ENCODE results near the gene DPP8.

DNA sequence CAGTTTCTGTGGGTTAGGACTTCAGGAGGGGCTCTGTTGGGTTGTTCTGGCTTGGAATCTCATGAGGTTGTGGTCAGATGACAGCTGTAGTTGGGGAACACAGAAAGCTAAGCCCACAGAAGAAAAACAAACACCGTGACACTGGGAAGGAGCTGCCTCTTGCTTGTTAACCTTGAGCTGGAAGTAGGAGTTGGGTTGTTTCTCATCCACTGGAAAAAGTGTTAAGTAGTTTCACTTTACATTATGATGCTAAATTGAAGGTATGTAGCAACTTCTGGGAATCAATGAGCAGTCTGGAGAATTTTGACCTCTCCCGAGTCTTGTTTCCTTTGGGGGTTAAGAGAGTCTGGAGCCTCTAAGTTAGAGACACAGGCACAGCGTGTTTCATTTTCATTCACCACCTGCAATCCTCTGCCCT, 33.2 kb upstream of the DPP8 start:
- TF ChIP-seq, protein P1, sequence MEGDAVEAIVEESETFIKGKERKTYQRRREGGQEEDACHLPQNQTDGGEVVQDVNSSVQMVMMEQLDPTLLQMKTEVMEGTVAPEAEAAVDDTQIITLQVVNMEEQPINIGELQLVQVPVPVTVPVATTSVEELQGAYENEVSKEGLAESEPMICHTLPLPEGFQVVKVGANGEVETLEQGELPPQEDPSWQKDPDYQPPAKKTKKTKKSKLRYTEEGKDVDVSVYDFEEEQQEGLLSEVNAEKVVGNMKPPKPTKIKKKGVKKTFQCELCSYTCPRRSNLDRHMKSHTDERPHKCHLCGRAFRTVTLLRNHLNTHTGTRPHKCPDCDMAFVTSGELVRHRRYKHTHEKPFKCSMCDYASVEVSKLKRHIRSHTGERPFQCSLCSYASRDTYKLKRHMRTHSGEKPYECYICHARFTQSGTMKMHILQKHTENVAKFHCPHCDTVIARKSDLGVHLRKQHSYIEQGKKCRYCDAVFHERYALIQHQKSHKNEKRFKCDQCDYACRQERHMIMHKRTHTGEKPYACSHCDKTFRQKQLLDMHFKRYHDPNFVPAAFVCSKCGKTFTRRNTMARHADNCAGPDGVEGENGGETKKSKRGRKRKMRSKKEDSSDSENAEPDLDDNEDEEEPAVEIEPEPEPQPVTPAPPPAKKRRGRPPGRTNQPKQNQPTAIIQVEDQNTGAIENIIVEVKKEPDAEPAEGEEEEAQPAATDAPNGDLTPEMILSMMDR (IDR thresholded peaks at IDR 0.05; ENCODE audit: borderline replicate concordance, extremely low read depth, low read length, poor library complexity, severe bottlenecking) = no peak
- no peak for TF ChIP-seq EZH2 (IDR thresholded peaks at IDR 0.05; ENCODE audit: borderline replicate concordance, low read depth, low read length, severe bottlenecking)

All from DND-41 (cell line).